ENCODE measurements around the gene PGD. TPM values are rescaled to one million over a fixed set of nuclear protein-coding genes. Genes with fewer than 3 reads are reported as not detected.
A peak's percentile ranks its signal among the peaks of the same experiment; 100 is the strongest.
"Not testable (repeated sequence)": the region's sequence is repeated elsewhere in the genome, so short reads cannot be mapped to it uniquely, and the experiment has no call there.

PGD gene
- polyA plus RNA-seq, 3 donors = 182 to 201 (median 192) TPM

GRCh38 chr1:10398278-10398733 is 558 bp upstream of the PGD start:
- DNase-seq (ENCODE audit: low read depth in 3 of 3, low spot score in 2 of 3) = no peak

GRCh38 chr1:10399444-10399941 is 629 bp downstream of the PGD start:
- no peak for DNase-seq (ENCODE audit: low read depth in 3 of 3, low spot score in 2 of 3)

- DNase-seq (ENCODE audit: low read depth in 3 of 3, low spot score in 2 of 3) = no peak
These were observed 1.1 kb downstream of the PGD start for GRCh38 chr1:10400013-10400412.

- DNase-seq (ENCODE audit: low read depth in 3 of 3, low spot score in 2 of 3) = no peak
These were observed 2.4 kb downstream of the PGD start for GRCh38 chr1:10401281-10401680.

- no peak for DNase-seq (ENCODE audit: low read depth in 3 of 3, low spot score in 2 of 3)
These were observed 3.9 kb downstream of the PGD start for GRCh38 chr1:10402729-10403274.

GRCh38 chr1:10407201-10407600 is 8.3 kb downstream of the PGD start:
- no peak for DNase-seq (ENCODE audit: low read depth in 3 of 3, low spot score in 2 of 3)

GRCh38 chr1:10415211-10415930 is 16.5 kb downstream of the PGD start:
- DNase-seq (ENCODE audit: low read depth in 3 of 3, low spot score in 2 of 3) = no peak

- not testable (repeated sequence) for DNase-seq (ENCODE audit: low read depth in 3 of 3, low spot score in 2 of 3)
These were observed 17.1 kb downstream of the PGD start for GRCh38 chr1:10415967-10416366.

GRCh38 chr1:10418741-10419140 is 19.9 kb downstream of the PGD start:
- DNase-seq (ENCODE audit: low read depth in 3 of 3, low spot score in 2 of 3) = not testable (repeated sequence)

GRCh38 chr1:10419351-10419750 is 20.5 kb downstream of the PGD start:
- no peak for DNase-seq (ENCODE audit: low read depth in 3 of 3, low spot score in 2 of 3)

- DNase-seq (ENCODE audit: low read depth in 3 of 3, low spot score in 2 of 3) = no peak
These were observed 22.8 kb downstream of the PGD start for GRCh38 chr1:10421637-10422036.

GRCh38 chr1:10424034-10424433 is 25.2 kb downstream of the PGD start:
- no peak for DNase-seq (ENCODE audit: low read depth in 3 of 3, low spot score in 2 of 3)

- no peak for DNase-seq (ENCODE audit: low read depth in 3 of 3, low spot score in 2 of 3)
These were observed 25.8 kb downstream of the PGD start for GRCh38 chr1:10424651-10425050.

GRCh38 chr1:10425826-10426534 is 27.1 kb downstream of the PGD start:
- DNase-seq (ENCODE audit: low read depth in 3 of 3, low spot score in 2 of 3) = not testable (repeated sequence)

GRCh38 chr1:10426535-10426848 is 27.6 kb downstream of the PGD start:
- DNase-seq (ENCODE audit: low read depth in 3 of 3, low spot score in 2 of 3) = not testable (repeated sequence)

GRCh38 chr1:10428984-10429383 is 30.1 kb downstream of the PGD start:
- no peak for DNase-seq (ENCODE audit: low read depth in 3 of 3, low spot score in 2 of 3)

GRCh38 chr1:10429868-10430215 is 31.0 kb downstream of the PGD start:
- no peak for DNase-seq (ENCODE audit: low read depth in 3 of 3, low spot score in 2 of 3)

GRCh38 chr1:10430216-10431069 is 31.6 kb downstream of the PGD start, which contains the start of gene CENPS:
Gene CENPS, plus strand, starts transcription at chr1:10430433. Its CDS starts 85 bp downstream, at chr1:10430518.
- DNase-seq (ENCODE audit: low read depth in 3 of 3, low spot score in 2 of 3) = peak; percentile 82 to 88 (median 88)

- no peak for DNase-seq (ENCODE audit: low read depth in 3 of 3, low spot score in 2 of 3)
These were observed 32.3 kb downstream of the PGD start for GRCh38 chr1:10431070-10431730.
